ENCODE measurements around the gene CYCS.

CYCS gene

GRCh38 chr7:25143763-25144162, 18.7 kb upstream of the CYCS start:
- no peak for TF ChIP-seq EP300 (IDR thresholded peaks at IDR 0.05; ENCODE audit: borderline replicate concordance)
- TF ChIP-seq RAD21 (IDR thresholded peaks at IDR 0.05; ENCODE audit: low read depth): no peak
- no peak for TF ChIP-seq MAX (IDR thresholded peaks at IDR 0.05)
- TF ChIP-seq YY1 (IDR thresholded peaks at IDR 0.05; ENCODE audit: low read depth): no peak
- no peak for TF ChIP-seq NFIC (IDR thresholded peaks at IDR 0.05)
- no peak for TF ChIP-seq REST (IDR thresholded peaks at IDR 0.05; ENCODE audit: low read depth)
- no peak for TF ChIP-seq CREB1 (IDR thresholded peaks at IDR 0.05; ENCODE audit: low read depth)
- no peak for TF ChIP-seq TCF12 (IDR thresholded peaks at IDR 0.05; ENCODE audit: low read depth)

GRCh38 chr7:25139536-25139935, 14.5 kb upstream of the CYCS start:
- TF ChIP-seq EGR1 (IDR thresholded peaks at IDR 0.05) (no peak), CEBPB (IDR thresholded peaks at IDR 0.05) (no peak), FOXM1 (IDR thresholded peaks at IDR 0.05; ENCODE audit: borderline replicate concordance, low read depth) (no peak), MAX (IDR thresholded peaks at IDR 0.05) (no peak), TEAD4 (IDR thresholded peaks at IDR 0.05) (no peak), USF1 (IDR thresholded peaks at IDR 0.05) (no peak), NFIC (IDR thresholded peaks at IDR 0.05) (no peak), YY1 (IDR thresholded peaks at IDR 0.05; ENCODE audit: low read depth) (no peak), EP300 (IDR thresholded peaks at IDR 0.05; ENCODE audit: borderline replicate concordance) (no peak), TAF1 (IDR thresholded peaks at IDR 0.05; ENCODE audit: low read depth) (no peak), TCF12 (IDR thresholded peaks at IDR 0.05; ENCODE audit: low read depth) (no peak), REST (IDR thresholded peaks at IDR 0.05; ENCODE audit: low read depth) (no peak), RAD21 (IDR thresholded peaks at IDR 0.05; ENCODE audit: low read depth) (no peak), ZBTB7A (IDR thresholded peaks at IDR 0.05; ENCODE audit: low read depth) (no peak), CREB1 (IDR thresholded peaks at IDR 0.05; ENCODE audit: low read depth) (no peak)

- no peak for TF ChIP-seq USF1 (IDR thresholded peaks at IDR 0.05)
- no peak for TF ChIP-seq TEAD4 (IDR thresholded peaks at IDR 0.05)
- TF ChIP-seq CREB1 (IDR thresholded peaks at IDR 0.05; ENCODE audit: low read depth): no peak
- no peak for TF ChIP-seq REST (IDR thresholded peaks at IDR 0.05; ENCODE audit: low read depth)
- TF ChIP-seq ZBTB7A (IDR thresholded peaks at IDR 0.05; ENCODE audit: low read depth): no peak
- TF ChIP-seq EGR1 (IDR thresholded peaks at IDR 0.05): no peak
- TF ChIP-seq RAD21 (IDR thresholded peaks at IDR 0.05; ENCODE audit: low read depth): no peak
- no peak for TF ChIP-seq EP300 (IDR thresholded peaks at IDR 0.05; ENCODE audit: borderline replicate concordance)
- no peak for TF ChIP-seq NFIC (IDR thresholded peaks at IDR 0.05)
- TF ChIP-seq CEBPB (IDR thresholded peaks at IDR 0.05): no peak
These were observed 9.4 kb upstream of the CYCS start for GRCh38 chr7:25134358-25135010.

- TF ChIP-seq YY1 (IDR thresholded peaks at IDR 0.05; ENCODE audit: low read depth) (no peak), ZBTB7A (IDR thresholded peaks at IDR 0.05; ENCODE audit: low read depth) (no peak)
These were observed 7.4 kb upstream of the CYCS start for GRCh38 chr7:25132430-25132829.

- TF ChIP-seq YY1 (IDR thresholded peaks at IDR 0.05; ENCODE audit: low read depth): no peak
- TF ChIP-seq FOXM1 (IDR thresholded peaks at IDR 0.05; ENCODE audit: borderline replicate concordance, low read depth): no peak
- no peak for TF ChIP-seq EP300 (IDR thresholded peaks at IDR 0.05; ENCODE audit: borderline replicate concordance)
- no peak for TF ChIP-seq EGR1 (IDR thresholded peaks at IDR 0.05)
- TF ChIP-seq USF1 (IDR thresholded peaks at IDR 0.05): no peak
These were observed 1.7 kb upstream of the CYCS start for GRCh38 chr7:25126751-25127150.

Data from Ishikawa (cell line).